CD4-positive, alpha-beta T cell (primary cell): ENCODE results near the gene BICRA. TPM values are rescaled to one million over a fixed set of nuclear protein-coding genes. Genes with fewer than 3 reads are reported as not detected.

Experiments
- ATAC-seq: fragments of 200-7000 bp; cut with Tn5 transposase; one replicate; pipeline ENCODE4 v1.10.0; 2022; ENCODE audit warnings: mild to moderate bottlenecking; ENCODE audit not compliant: poor library complexity
- CTCF ChIA-PET: fragments of 350-600 bp; sonication (Branson Sonifier 250); formaldehyde crosslinking; loops from one replicate; lab custom pipeline; 2021; ENCODE audit warnings: antibody characterized with exemption, inconsistent platforms; lab: Charles Lee
- POLR2A ChIA-PET: fragments of 350-600 bp; sonication (Branson Sonifier 250); formaldehyde crosslinking; loops from one replicate; lab custom pipeline; 2021; ENCODE audit warnings: antibody characterized with exemption, inconsistent platforms; lab: Charles Lee
- DNase-seq, 14 experiments: peaks; one replicate each; pipeline ENCODE4 v3.0.0-alpha.2; 2013 to 2020; ENCODE audit warnings: mixed read lengths in 2 of 14
- H3K27ac ChIP-seq, 2 donors: one replicate each; pipeline versions ENCODE4 v1.5.1 to v1.7.0; 2013; ENCODE audit warnings: low read length in 2 of 2, low read depth in 1 of 2, mild to moderate bottlenecking in 1 of 2
- H3K27me3 ChIP-seq, 2 experiments: 1 replicate in 1 of 2; 2 replicates in 1 of 2; pipeline versions ENCODE4 v1.6.1 to v1.7.0; 2013; ENCODE audit warnings: low read length in 2 of 2, control low read depth in 1 of 2, mild to moderate bottlenecking in 1 of 2, moderate library complexity in 1 of 2; ENCODE audit not compliant: insufficient read depth in 2 of 2, control insufficient read depth in 1 of 2
- H3K36me3 ChIP-seq: one replicate; pipeline ENCODE4 v1.6.1; 2013; ENCODE audit warnings: low read length, control low read depth; ENCODE audit not compliant: insufficient read depth
- H3K4me1 ChIP-seq: one replicate; pipeline ENCODE4 v1.6.1; 2013; ENCODE audit warnings: low read length, control low read depth; ENCODE audit not compliant: insufficient read depth
- H3K4me3 ChIP-seq: one replicate; pipeline ENCODE4 v1.5.1; 2013; ENCODE audit warnings: mild to moderate bottlenecking, low read length, moderate library complexity
- H3K9me3 ChIP-seq, 2 experiments: 1 replicate in 1 of 2; 2 replicates in 1 of 2; pipeline versions ENCODE4 v1.6.1 to v1.7.0; 2013; ENCODE audit warnings: low read length in 2 of 2, mild to moderate bottlenecking in 2 of 2, control low read depth in 1 of 2, moderate library complexity in 1 of 2; ENCODE audit not compliant: control insufficient read depth in 1 of 2, insufficient read depth in 1 of 2
- H3K27ac Mint-ChIP-seq: one replicate; pipeline ENCODE4 v1.8.0; 2020; ENCODE audit warnings: mixed read lengths
- H3K27me3 Mint-ChIP-seq: one replicate; pipeline ENCODE4 v1.8.0; 2021; ENCODE audit warnings: mixed read lengths
- H3K36me3 Mint-ChIP-seq: one replicate; pipeline ENCODE4 v1.8.0; 2021; ENCODE audit warnings: low read depth, mixed read lengths
- H3K4me1 Mint-ChIP-seq: one replicate; pipeline ENCODE4 v1.8.0; 2021; ENCODE audit warnings: low read depth, mixed read lengths
- H3K4me3 Mint-ChIP-seq: one replicate; pipeline ENCODE4 v1.8.0; 2020; ENCODE audit warnings: mild to moderate bottlenecking, mixed read lengths
- H3K9me3 Mint-ChIP-seq: one replicate; pipeline ENCODE4 v1.8.0; 2020; ENCODE audit warnings: mixed read lengths
- CTCF ChIP-seq: fragments of 200-600 bp; IDR thresholded peaks from one replicate; pipeline ENCODE4 v1.8.0; 2022; ENCODE audit warnings: antibody characterized with exemption, mild to moderate bottlenecking
- intact Hi-C, 2 experiments: fragments of 100-400 bp; cut with DNase I in 1 of 2; cut with micrococcal nuclease in 1 of 2; formaldehyde crosslinking; loops; one replicate each; pipeline versions ENCODE4 v1.15.1 to v1.9.0; 2023 to 2025; cut with DNase I, micrococcal nuclease
- total RNA-seq, 174 experiments: library from RNA in 2 of 174; stranded (reverse) in 2 of 174; gene quantifications; one replicate each; pipeline ENCODE4 v1.2.3 and lab custom pipeline; 2021 to 2026

The BICRA gene
- total RNA-seq, 2 experiments from 2014 or later, result 21.2 to 22.0 TPM

- H3K27me3 ChIP-seq, result no peaks in the 10 kb centered on the region
- no peak for DNase-seq
- intact Hi-C loops, result loop anchor here in 1 of 2 experiments (5.0 kb wide), 2 partner anchors 83 to 177 kb away; no protein-coding TSS in a partner anchor
- no peaks in the 10 kb centered on the region for H3K9me3 ChIP-seq
- H3K36me3 Mint-ChIP-seq, result peaks cover 35% of the 10 kb centered on the region
- H3K27me3 Mint-ChIP-seq, result no peaks in the 10 kb centered on the region
- H3K9me3 Mint-ChIP-seq, result no peaks in the 10 kb centered on the region
- H3K27ac ChIP-seq, result no peak overlapping the region
- H3K4me3 Mint-ChIP-seq, result no peak overlapping the region
- CTCF ChIA-PET, result interaction anchor here (1.4 kb wide), 1 partner anchor 99 kb away, joined by 3 read pairs; the partner anchor contains the start of gene NAPA
- no peak overlapping the region for H3K4me3 ChIP-seq
- POLR2A ChIA-PET, result no interaction called here
- peaks cover 59% of the 10 kb centered on the region for H3K4me1 Mint-ChIP-seq
- no peak for ATAC-seq
- peaks cover 61% of the 10 kb centered on the region for H3K4me1 ChIP-seq
- peak overlapping the region; percentile 17 for H3K27ac Mint-ChIP-seq
- no peak for TF ChIP-seq CTCF
- H3K36me3 ChIP-seq, result peaks cover 25% of the 10 kb centered on the region
These were observed 5.6 kb downstream of the BICRA start for GRCh38 chr19:47614559-47614958.

- Histone ChIP-seq H3K4me1 (peaks cover 64% of the 10 kb centered on the region), H3K27ac (no peak overlapping the region), H3K27me3 (no peaks in the 10 kb centered on the region), H3K4me3 (no peak overlapping the region), H3K9me3 (no peaks in the 10 kb centered on the region), H3K36me3 (peaks cover 29% of the 10 kb centered on the region)
- ChIA-PET CTCF (no interaction called here), POLR2A (no interaction called here)
- intact Hi-C loops, result no loop called here
- Mint-ChIP-seq H3K9me3 (no peaks in the 10 kb centered on the region), H3K27me3 (no peaks in the 10 kb centered on the region), H3K4me1 (peaks cover 66% of the 10 kb centered on the region), H3K36me3 (peaks cover 42% of the 10 kb centered on the region), H3K27ac (peak overlapping the region; percentile 6), H3K4me3 (no peak overlapping the region)
- no peak for ATAC-seq
- no peak for TF ChIP-seq CTCF
- no peak for DNase-seq
These were observed 6.3 kb downstream of the BICRA start for GRCh38 chr19:47615230-47615629.

GRCh38 chr19:47615714-47616113, 6.8 kb downstream of the BICRA start:
- Mint-ChIP-seq H3K9me3 (no peaks in the 10 kb centered on the region), H3K27ac (peak overlapping the region; percentile 33), H3K4me3 (no peak overlapping the region), H3K27me3 (no peaks in the 10 kb centered on the region), H3K4me1 (peaks cover 63% of the 10 kb centered on the region), H3K36me3 (peaks cover 40% of the 10 kb centered on the region)
- ATAC-seq (no peak), DNase-seq (no peak)
- ChIA-PET POLR2A (no interaction called here), CTCF (no interaction called here)
- H3K9me3 ChIP-seq, result no peaks in the 10 kb centered on the region
- H3K36me3 ChIP-seq, result peaks cover 29% of the 10 kb centered on the region
- intact Hi-C loops, result no loop called here
- no peak overlapping the region for H3K27ac ChIP-seq
- H3K27me3 ChIP-seq, result no peaks in the 10 kb centered on the region
- H3K4me1 ChIP-seq, result peaks cover 64% of the 10 kb centered on the region
- no peak overlapping the region for H3K4me3 ChIP-seq
- TF ChIP-seq CTCF, result no peak
